ENCODE results near the gene REX1BD. TPM values are rescaled to one million over a fixed set of nuclear protein-coding genes. Genes with fewer than 3 reads are reported as not detected.

The REX1BD gene
- total and polyA plus RNA-seq, 4 donors, result 51.4 to 114 (median 83.0) TPM

- DNase-seq (no peak), ATAC-seq (ENCODE audit: insufficient read depth, low FRiP score) (no peak)
- Histone ChIP-seq H3K36me3 (ENCODE audit: control insufficient read depth in 4 of 4, insufficient read depth in 4 of 4, low read length in 4 of 4) (peaks cover 20 to 53% (median 27%) of the 10 kb centered on the region in 4 donors), H3K27me3 (ENCODE audit: control insufficient read depth in 3 of 3, insufficient read depth in 3 of 3, low read length in 2 of 3) (no peaks in the 10 kb centered on the region), H3K4me3 (no peak overlapping the region), H3K4me1 (ENCODE audit: control insufficient read depth in 5 of 5, insufficient read depth in 5 of 5, low read length in 5 of 5) (peaks cover 0 to 3% (median 2%) of the 10 kb centered on the region in 5 donors), H3K9ac (ENCODE audit: insufficient read depth in 1 of 2, low read length in 2 of 2) (no peak overlapping the region), H3K27ac (ENCODE audit: low read depth in 1 of 2, low read length in 1 of 2) (no peak overlapping the region), H3K9me3 (ENCODE audit: control insufficient read depth in 4 of 4, insufficient read depth in 3 of 4, low read length in 3 of 4) (peaks cover 0 to 2% (median 0%) of the 10 kb centered on the region in 4 donors)
- 95 to 97% methylated on average over 8 of the region's 8 CpGs for whole genome bisulfite sequencing, 2 donors
- TF ChIP-seq CTCF (IDR thresholded peaks at IDR 0.05; ENCODE audit: control extremely low read depth, extremely low read depth), result no peak
These were observed 21.6 kb upstream of the REX1BD start for GRCh38 chr19:18566953-18567352.

- Histone ChIP-seq H3K4me3 (no peak overlapping the region), H3K27me3 (ENCODE audit: control insufficient read depth in 3 of 3, insufficient read depth in 3 of 3, low read length in 2 of 3) (no peaks in the 10 kb centered on the region), H3K9ac (ENCODE audit: insufficient read depth in 1 of 2, low read length in 2 of 2) (no peak overlapping the region), H3K27ac (ENCODE audit: low read depth in 1 of 2, low read length in 1 of 2) (no peak overlapping the region), H3K9me3 (ENCODE audit: control insufficient read depth in 4 of 4, insufficient read depth in 3 of 4, low read length in 3 of 4) (peaks cover 0 to 2% (median 0%) of the 10 kb centered on the region in 4 donors), H3K4me1 (ENCODE audit: control insufficient read depth in 5 of 5, insufficient read depth in 5 of 5, low read length in 5 of 5) (peaks cover 7 to 11% (median 10%) of the 10 kb centered on the region in 5 donors), H3K36me3 (ENCODE audit: control insufficient read depth in 4 of 4, insufficient read depth in 4 of 4, low read length in 4 of 4) (peaks cover 24 to 50% (median 29%) of the 10 kb centered on the region in 4 donors)
- 89 to 96% methylated on average over 13 to 15 of the region's 15 CpGs for whole genome bisulfite sequencing, 2 donors
- ATAC-seq (ENCODE audit: insufficient read depth, low FRiP score) (no peak), DNase-seq (no peak)
- no peak for TF ChIP-seq CTCF (IDR thresholded peaks at IDR 0.05; ENCODE audit: control extremely low read depth, extremely low read depth)
These were observed 20.2 kb upstream of the REX1BD start for GRCh38 chr19:18568367-18568766.

GRCh38 chr19:18571564-18572344 is 16.8 kb upstream of the REX1BD start, which contains the start of gene UBA52:
Gene UBA52 (plus strand): TSS chr19:18571857. CDS start chr19:18573301, 1,444 bp downstream.
- TF ChIP-seq CTCF (IDR thresholded peaks at IDR 0.05; ENCODE audit: control extremely low read depth, extremely low read depth), result no peak
- peaks cover 7 to 11% (median 10%) of the 10 kb centered on the region in 5 donors for H3K4me1 ChIP-seq (ENCODE audit: control insufficient read depth in 5 of 5, insufficient read depth in 5 of 5, low read length in 5 of 5)
- peaks cover 20 to 55% (median 31%) of the 10 kb centered on the region in 4 donors for H3K36me3 ChIP-seq (ENCODE audit: control insufficient read depth in 4 of 4, insufficient read depth in 4 of 4, low read length in 4 of 4)
- H3K27ac ChIP-seq (ENCODE audit: low read depth in 1 of 2, low read length in 1 of 2), result peak within 1 kb of the TSS; percentile 89 to 98
- peak within 1 kb of the TSS; percentile 63 to 92 for H3K9ac ChIP-seq (ENCODE audit: insufficient read depth in 1 of 2, low read length in 2 of 2)
- ATAC-seq (ENCODE audit: insufficient read depth, low FRiP score) (peak; percentile 96), DNase-seq (peak; percentile 98 to 99 (median 98))
- peak within 1 kb of the TSS; percentile 98 for H3K4me3 ChIP-seq
- 0% methylated on average over 63 to 75 of the region's 75 CpGs for WGBS, 2 donors
- H3K27me3 ChIP-seq (ENCODE audit: control insufficient read depth in 3 of 3, insufficient read depth in 3 of 3, low read length in 2 of 3), result no peaks in the 10 kb centered on the region
- peaks cover 0 to 2% (median 0%) of the 10 kb centered on the region in 4 donors for H3K9me3 ChIP-seq (ENCODE audit: control insufficient read depth in 4 of 4, insufficient read depth in 3 of 4, low read length in 3 of 4)

Data from lung (tissue), 12 donors.